ENCODE results near the gene NXN. TPM values are rescaled to one million over a fixed set of nuclear protein-coding genes. Genes with fewer than 3 reads are reported as not detected.

NXN gene
- total RNA-seq, 1 experiment from 2014 or later, result 57.3 TPM

GRCh38 chr17:896953-897661 lies 82.5 kb downstream of the NXN start:
- TF ChIP-seq CTCF (IDR thresholded peaks at IDR 0.05; ENCODE audit: unreplicated experiment), result no peak
- Mint-ChIP-seq H3K4me3 (ENCODE audit: unreplicated experiment) (no peak overlapping the region), H3K4me1 (ENCODE audit: insufficient read depth, unreplicated experiment) (peaks cover 5% of the 10 kb centered on the region), H3K27ac (ENCODE audit: low read depth, unreplicated experiment) (no peak overlapping the region), H3K36me3 (ENCODE audit: insufficient read depth, unreplicated experiment) (peaks cover 10% of the 10 kb centered on the region), H3K27me3 (ENCODE audit: insufficient read depth, unreplicated experiment) (no peaks in the 10 kb centered on the region), H3K9me3 (ENCODE audit: unreplicated experiment) (no peaks in the 10 kb centered on the region)
- intact Hi-C loops (cut with micrococcal nuclease), result no loop called here
- POLR2A ChIA-PET, result no interaction called here
- BruUV-seq (replicated peaks), result no TSS peak
- CTCF ChIA-PET, result interaction anchor here (0.6 to 1.0 kb wide), 4 partner anchors 18 to 144 kb away, joined by 3 to 4 read pairs (median 3); no protein-coding TSS in a partner anchor
- no peak for DNase-seq (ENCODE audit: unreplicated experiment)

- POLR2A ChIA-PET, result no interaction called here
- CTCF ChIA-PET, result interaction anchor here (0.6 to 1.0 kb wide), 2 partner anchors 17 to 30 kb away, joined by 3 to 4 read pairs; no protein-coding TSS in a partner anchor
- BruUV-seq (replicated peaks), result no TSS peak
Measured at GRCh38 chr17:896454-896853, 83.1 kb downstream of the NXN start.

GRCh38 chr17:892958-893357 lies 86.6 kb downstream of the NXN start:
- intact Hi-C loops (cut with micrococcal nuclease), result no loop called here
- no peak for DNase-seq (ENCODE audit: unreplicated experiment)
- no TSS peak for BruUV-seq (replicated peaks)
- Mint-ChIP-seq H3K36me3 (ENCODE audit: insufficient read depth, unreplicated experiment) (peaks cover 10% of the 10 kb centered on the region), H3K9me3 (ENCODE audit: unreplicated experiment) (no peaks in the 10 kb centered on the region), H3K4me3 (ENCODE audit: unreplicated experiment) (no peak overlapping the region), H3K4me1 (ENCODE audit: insufficient read depth, unreplicated experiment) (no peaks in the 10 kb centered on the region), H3K27ac (ENCODE audit: low read depth, unreplicated experiment) (no peak overlapping the region), H3K27me3 (ENCODE audit: insufficient read depth, unreplicated experiment) (no peaks in the 10 kb centered on the region)
- no peak for TF ChIP-seq CTCF (IDR thresholded peaks at IDR 0.05; ENCODE audit: unreplicated experiment)
- CTCF ChIA-PET, result interaction anchor here (0.6 to 1.2 kb wide), 2 partner anchors 9 to 119 kb away, joined by 3 read pairs; no protein-coding TSS in a partner anchor
- POLR2A ChIA-PET, result interaction anchor here (0.8 to 1.0 kb wide), 3 partner anchors 9 to 83 kb away, joined by 3 to 5 read pairs (median 3); no protein-coding TSS in a partner anchor

More at GRCh38 chr17:896454-896853, 83.1 kb downstream of the NXN start:
- no peak for DNase-seq (ENCODE audit: unreplicated experiment)
- no peaks in the 10 kb centered on the region for H3K9me3 Mint-ChIP-seq (ENCODE audit: unreplicated experiment)
- H3K36me3 Mint-ChIP-seq (ENCODE audit: insufficient read depth, unreplicated experiment), result peaks cover 10% of the 10 kb centered on the region
- H3K27me3 Mint-ChIP-seq (ENCODE audit: insufficient read depth, unreplicated experiment), result no peaks in the 10 kb centered on the region
- peaks cover 5% of the 10 kb centered on the region for H3K4me1 Mint-ChIP-seq (ENCODE audit: insufficient read depth, unreplicated experiment)
- H3K27ac Mint-ChIP-seq (ENCODE audit: low read depth, unreplicated experiment), result no peak overlapping the region
- TF ChIP-seq CTCF (IDR thresholded peaks at IDR 0.05; ENCODE audit: unreplicated experiment), result no peak
- intact Hi-C loops (cut with micrococcal nuclease), result no loop called here
- H3K4me3 Mint-ChIP-seq (ENCODE audit: unreplicated experiment), result no peak overlapping the region

GRCh38 chr17:888998-889441 lies 90.6 kb downstream of the NXN start:
- intact Hi-C loops (cut with micrococcal nuclease), result no loop called here
- no peak for TF ChIP-seq CTCF (IDR thresholded peaks at IDR 0.05; ENCODE audit: unreplicated experiment)
- peaks cover 4% of the 10 kb centered on the region for H3K36me3 Mint-ChIP-seq (ENCODE audit: insufficient read depth, unreplicated experiment)
- H3K27ac Mint-ChIP-seq (ENCODE audit: low read depth, unreplicated experiment), result no peak overlapping the region
- no peak for DNase-seq (ENCODE audit: unreplicated experiment)
- no peaks in the 10 kb centered on the region for H3K27me3 Mint-ChIP-seq (ENCODE audit: insufficient read depth, unreplicated experiment)
- CTCF ChIA-PET, result interaction anchor here (0.7 to 1.5 kb wide), 2 partner anchors 13 to 89 kb away, joined by 3 read pairs; no protein-coding TSS in a partner anchor
- no peak overlapping the region for H3K4me3 Mint-ChIP-seq (ENCODE audit: unreplicated experiment)
- no peaks in the 10 kb centered on the region for H3K4me1 Mint-ChIP-seq (ENCODE audit: insufficient read depth, unreplicated experiment)
- no peaks in the 10 kb centered on the region for H3K9me3 Mint-ChIP-seq (ENCODE audit: unreplicated experiment)
- BruUV-seq (replicated peaks), result no TSS peak
- POLR2A ChIA-PET, result interaction anchor here (0.8 kb wide), 1 partner anchor 9 kb away, joined by 4 read pairs; no protein-coding TSS in a partner anchor
